ENCODE data around the gene HADH.

HADH gene

DNA sequence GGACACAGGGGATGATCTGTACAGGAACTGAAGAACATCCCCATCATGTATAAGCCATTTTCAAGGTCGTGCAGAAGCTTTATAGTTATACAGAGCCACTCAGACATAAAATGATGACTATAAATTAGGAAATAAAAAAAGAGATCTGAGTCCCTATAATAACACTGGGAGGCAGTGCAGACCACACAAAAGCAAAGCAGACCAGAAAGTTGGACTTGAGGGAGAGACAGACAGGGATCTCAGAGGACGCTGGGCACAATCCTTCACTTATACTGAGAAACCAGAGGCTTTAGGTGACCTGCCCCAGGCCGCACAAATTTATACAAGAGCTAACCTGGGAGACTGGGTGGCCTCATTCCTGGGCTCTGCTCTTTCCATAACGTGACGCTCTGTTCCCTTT is 70.5 kb downstream of the HADH start:
- TF ChIP-seq, protein P1, sequence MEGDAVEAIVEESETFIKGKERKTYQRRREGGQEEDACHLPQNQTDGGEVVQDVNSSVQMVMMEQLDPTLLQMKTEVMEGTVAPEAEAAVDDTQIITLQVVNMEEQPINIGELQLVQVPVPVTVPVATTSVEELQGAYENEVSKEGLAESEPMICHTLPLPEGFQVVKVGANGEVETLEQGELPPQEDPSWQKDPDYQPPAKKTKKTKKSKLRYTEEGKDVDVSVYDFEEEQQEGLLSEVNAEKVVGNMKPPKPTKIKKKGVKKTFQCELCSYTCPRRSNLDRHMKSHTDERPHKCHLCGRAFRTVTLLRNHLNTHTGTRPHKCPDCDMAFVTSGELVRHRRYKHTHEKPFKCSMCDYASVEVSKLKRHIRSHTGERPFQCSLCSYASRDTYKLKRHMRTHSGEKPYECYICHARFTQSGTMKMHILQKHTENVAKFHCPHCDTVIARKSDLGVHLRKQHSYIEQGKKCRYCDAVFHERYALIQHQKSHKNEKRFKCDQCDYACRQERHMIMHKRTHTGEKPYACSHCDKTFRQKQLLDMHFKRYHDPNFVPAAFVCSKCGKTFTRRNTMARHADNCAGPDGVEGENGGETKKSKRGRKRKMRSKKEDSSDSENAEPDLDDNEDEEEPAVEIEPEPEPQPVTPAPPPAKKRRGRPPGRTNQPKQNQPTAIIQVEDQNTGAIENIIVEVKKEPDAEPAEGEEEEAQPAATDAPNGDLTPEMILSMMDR (IDR thresholded peaks at IDR 0.05), result peak; percentile 38; the same call in 1 of the 2 replicates

GRCh38 chr4:108060686-108061321 is 71.1 kb downstream of the HADH start:
- TF ChIP-seq, protein P1 (IDR thresholded peaks at IDR 0.05), result no peak

GRCh38 chr4:108068442-108068841 is 78.8 kb downstream of the HADH start:
- TF ChIP-seq, protein P1 (IDR thresholded peaks at IDR 0.05), result no peak

DNA sequence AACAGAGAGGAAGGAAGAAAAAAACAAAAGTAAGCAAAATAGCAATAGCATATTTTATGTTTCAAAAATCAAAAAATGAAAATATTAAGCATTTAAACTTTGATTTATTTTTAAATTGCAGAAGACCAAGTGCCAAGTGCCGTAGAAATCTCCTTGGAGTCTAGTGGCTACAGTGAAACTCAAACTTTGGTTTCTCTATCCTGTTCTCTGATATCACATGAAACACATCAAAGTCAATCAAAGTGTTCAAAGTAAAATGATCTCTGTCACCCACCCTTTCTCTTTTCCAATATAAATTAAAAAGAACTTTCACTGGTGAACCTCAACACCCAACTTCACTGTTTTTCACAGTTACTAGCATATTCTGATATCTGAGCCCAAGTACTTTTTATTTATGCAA is 81.1 kb downstream of the HADH start:
- TF ChIP-seq, protein P1 (IDR thresholded peaks at IDR 0.05), result no peak

DNA sequence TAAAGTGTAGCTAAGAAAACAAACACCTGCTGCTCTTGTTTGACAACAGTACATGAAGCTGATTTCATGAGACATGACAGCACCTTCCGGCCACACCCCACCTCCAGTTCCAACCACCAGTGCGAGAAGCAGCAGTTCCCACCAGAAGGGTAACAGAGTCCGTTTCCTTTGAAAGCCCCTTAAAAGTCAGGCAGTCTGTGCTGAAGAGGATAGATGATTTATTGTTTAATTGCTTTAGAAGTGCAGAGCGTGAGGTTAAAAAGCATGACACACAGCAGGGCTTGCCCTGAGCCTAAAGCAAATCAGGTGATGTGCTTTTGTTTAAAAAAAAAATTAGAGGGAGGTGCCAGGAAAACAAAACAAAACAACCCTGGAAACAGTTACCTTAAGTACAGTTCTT is 82.6 kb downstream of the HADH start:
- TF ChIP-seq, protein P1 (IDR thresholded peaks at IDR 0.05), result no peak

DNA sequence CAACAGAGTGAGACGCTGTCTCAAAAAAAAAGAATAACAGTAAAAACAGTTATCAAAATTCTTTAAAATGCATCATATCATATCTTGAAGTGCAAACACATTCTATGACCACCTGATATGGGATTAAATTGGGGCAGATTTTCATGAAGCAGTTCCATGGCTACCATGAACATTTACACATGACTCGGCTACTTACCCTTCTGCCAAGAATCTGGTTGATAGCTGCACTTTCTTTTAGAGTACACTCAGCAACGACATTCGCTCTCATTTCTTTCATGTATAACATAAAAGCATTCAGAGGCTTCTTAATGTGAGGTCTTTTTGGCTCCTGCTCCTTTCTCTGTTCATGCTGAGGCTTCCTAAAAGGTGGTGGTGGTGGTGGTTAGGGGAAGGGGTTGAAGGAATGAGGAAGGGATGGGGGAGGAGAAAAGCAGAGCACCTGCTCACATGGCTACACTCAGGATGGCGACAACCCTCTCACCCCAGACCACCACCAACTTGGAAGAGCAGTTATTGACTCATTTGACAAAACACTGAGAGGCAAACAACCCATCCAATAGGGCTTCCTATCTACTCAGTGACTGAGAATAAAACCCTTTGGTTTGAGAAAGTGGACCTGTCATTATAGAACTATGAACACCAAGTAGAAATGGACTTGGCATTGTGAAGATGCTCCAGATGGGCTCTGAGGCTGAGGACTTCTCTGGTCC is 88.5 kb downstream of the HADH start:
- TF ChIP-seq, protein P1 (IDR thresholded peaks at IDR 0.05), result no peak

GRCh38 chr4:108080747-108081146 is 91.1 kb downstream of the HADH start:
- TF ChIP-seq, protein P1 (IDR thresholded peaks at IDR 0.05), result no peak

All from LNCAP (cell line).